ENCODE measurements around the gene EXOSC10. TPM values are rescaled to one million over a fixed set of nuclear protein-coding genes. Genes with fewer than 3 reads are reported as not detected.

The EXOSC10 gene
- total and polyA plus RNA-seq, 2 donors (not counting 3 experiments of a cell fraction or from before 2014, with no cell fraction given), result 74.9 to 103 TPM

- DNase-seq (ENCODE audit: low read depth, low spot score) (no peak), FAIRE-seq (no peak)
- no peak overlapping the region for H3K9ac ChIP-seq (replicated peaks; ENCODE audit: extremely low read depth, insufficient read depth, low read length)
- H3K27ac ChIP-seq (ENCODE audit: insufficient read depth, low read depth, low read length), result no peak overlapping the region
- peaks cover 10% of the 10 kb centered on the region for H3K79me2 ChIP-seq (ENCODE audit: control insufficient read depth, insufficient read depth, low read length)
- H4K20me1 ChIP-seq (replicated peaks; ENCODE audit: control insufficient read depth, extremely low read depth, insufficient read depth, low read length), result no peaks in the 10 kb centered on the region
- H3K4me2 ChIP-seq (ENCODE audit: insufficient read depth, low read length), result no peak overlapping the region
- TF ChIP-seq MYC (IDR thresholded peaks at IDR 0.05; ENCODE audit: low read depth, low read length) (no peak), JUN (IDR thresholded peaks at IDR 0.05; ENCODE audit: borderline replicate concordance, insufficient read depth, insufficient read length, low read depth) (no peak), POLR2A (IDR thresholded peaks at IDR 0.05; ENCODE audit: low read depth, low read length) (no peak), CTCF (IDR thresholded peaks at IDR 0.05; ENCODE audit: extremely low read depth in 1 of 2, insufficient read depth in 1 of 2, low read depth in 1 of 2, low read length in 2 of 2) (no peak), FOS (IDR thresholded peaks at IDR 0.05; ENCODE audit: borderline replicate concordance, insufficient read depth, low read length) (no peak), MAX (IDR thresholded peaks at IDR 0.05; ENCODE audit: insufficient read depth, insufficient read length) (no peak), GATA2 (IDR thresholded peaks at IDR 0.05; ENCODE audit: insufficient read depth, insufficient read length, low read depth, low read length) (no peak), EZH2 (IDR thresholded peaks at IDR 0.05; ENCODE audit: borderline replicate concordance, low read depth, low read length, severe bottlenecking) (no peak)
- BruUV-seq (replicated peaks), result no TSS peak
- H3K9me1 ChIP-seq (replicated peaks; ENCODE audit: control insufficient read depth, extremely low read depth, insufficient read depth, low read length), result no peaks in the 10 kb centered on the region
- H3K4me1 ChIP-seq (ENCODE audit: control insufficient read depth, extremely low read depth, insufficient read depth, low read length), result peaks cover 6% of the 10 kb centered on the region
- H3K9me3 ChIP-seq (replicated peaks; ENCODE audit: control insufficient read depth, insufficient read depth, low read length), result no peaks in the 10 kb centered on the region
- no peak overlapping the region for H3K4me3 ChIP-seq (replicated peaks in 1 of 3; ENCODE audit: insufficient read depth in 1 of 3, low read depth in 1 of 3, low read length in 3 of 3)
- ChIA-PET CTCF (interaction anchor here (1.6 kb wide), 1 partner anchor 16 kb away, joined by 9 read pairs; no protein-coding TSS in a partner anchor), POLR2A (no interaction called here)
- no peaks in the 10 kb centered on the region for H3K27me3 ChIP-seq (ENCODE audit: control insufficient read depth in 2 of 2, insufficient read depth in 2 of 2, low read length in 2 of 2)
- intact Hi-C loops (cut with micrococcal nuclease), result no loop called here
- H3K36me3 ChIP-seq (ENCODE audit: control insufficient read depth in 2 of 2, extremely low read depth in 1 of 2, insufficient read depth in 2 of 2, low read length in 2 of 2), result peaks cover 0 to 12% of the 10 kb centered on the region in 2 experiments
- dilution Hi-C loops (cut with MboI; ENCODE audit: extremely low pct_ligation_motif_present, low sequenced_read_pairs), result no loop called here
- no peak overlapping the region for H2AFZ ChIP-seq (ENCODE audit: low read depth, low read length)
These were observed 45.5 kb downstream of the EXOSC10 start for GRCh38 chr1:11054181-11054580.
